IPS DF 6.9 (cell line): Measurements from ENCODE around the gene ADAMTS6.

Source experiments
- DNase-seq: peaks from one replicate; pipeline ENCODE4 v3.0.0-alpha.2; 2013; ENCODE audit warnings: low read depth, low spot score
- H3K27ac ChIP-seq: one replicate; pipeline ENCODE4 v1.5.1; 2013; ENCODE audit warnings: low read length, control low read depth
- H3K27me3 ChIP-seq: 2 replicates; pipeline ENCODE4 v1.6.1; 2013; ENCODE audit warnings: mild to moderate bottlenecking, low read length; ENCODE audit not compliant: control insufficient read depth, insufficient read depth
- H3K36me3 ChIP-seq: 2 replicates; pipeline ENCODE4 v1.6.1; 2013; ENCODE audit warnings: low read length; ENCODE audit not compliant: control insufficient read depth, insufficient read depth
- H3K4me1 ChIP-seq: 2 replicates; pipeline ENCODE4 v1.6.1; 2013; ENCODE audit warnings: low read length; ENCODE audit not compliant: control insufficient read depth, insufficient read depth
- H3K4me3 ChIP-seq: 2 replicates; pipeline ENCODE4 v1.5.1; 2013; ENCODE audit warnings: mild to moderate bottlenecking, low read length
- H3K9me3 ChIP-seq: 2 replicates; pipeline ENCODE4 v1.6.1; 2013; ENCODE audit warnings: low read length, inconsistent platforms; ENCODE audit not compliant: control insufficient read depth, insufficient read depth
- WGBS: extraction: QIAGEN DNeasy Blood & Tissue Kit; methylation state at CpG from one replicate; pipeline ENCODE4 v1.1.7; 2013; ENCODE audit warnings: mixed read lengths, missing lambda C conversion rate; ENCODE audit not compliant: insufficient read length, insufficient coverage; 5-methylcytosine and 5-hydroxymethylcytosine counted together

ADAMTS6 gene

GRCh38 chr5:65209341-65209740 is 272.4 kb downstream of the ADAMTS6 start:
- no peak for DNase-seq
- no peaks in the 10 kb centered on the region for H3K9me3 ChIP-seq
- H3K4me3 ChIP-seq = no peak overlapping the region
- H3K36me3 ChIP-seq = no peaks in the 10 kb centered on the region
- no peaks in the 10 kb centered on the region for H3K4me1 ChIP-seq
- H3K27me3 ChIP-seq = no peaks in the 10 kb centered on the region
- no peak overlapping the region for H3K27ac ChIP-seq

- WGBS = no CpG with 5 or more reads among the region's 3 CpGs
- no peaks in the 10 kb centered on the region for H3K27me3 ChIP-seq
- no peaks in the 10 kb centered on the region for H3K9me3 ChIP-seq
- H3K27ac ChIP-seq = no peak overlapping the region
- no peak overlapping the region for H3K4me3 ChIP-seq
- H3K4me1 ChIP-seq = no peaks in the 10 kb centered on the region
- H3K36me3 ChIP-seq = no peaks in the 10 kb centered on the region
- no peak for DNase-seq
Measured at GRCh38 chr5:65204966-65205365, 276.8 kb downstream of the ADAMTS6 start.

DNA sequence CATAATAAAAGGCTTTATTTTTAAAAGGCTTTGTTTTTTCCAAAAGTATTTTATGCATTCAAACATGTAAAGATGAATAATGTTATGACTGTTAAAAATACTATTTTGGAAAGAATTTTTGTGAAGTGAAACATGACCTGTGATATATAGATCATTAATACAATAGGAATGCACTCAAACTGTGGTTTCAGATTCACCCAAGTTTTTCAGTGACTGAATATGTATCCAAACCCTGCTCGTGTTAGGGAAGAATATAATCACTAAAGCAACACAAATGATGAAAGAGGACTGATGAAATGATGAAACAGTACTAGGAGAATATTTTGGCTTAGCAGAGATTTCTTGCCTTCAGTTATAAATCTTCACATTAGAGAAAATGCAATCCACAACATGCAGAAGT is 278.0 kb downstream of the ADAMTS6 start:
- H3K36me3 ChIP-seq = no peaks in the 10 kb centered on the region
- no peak overlapping the region for H3K4me3 ChIP-seq
- DNase-seq = no peak
- H3K27me3 ChIP-seq = no peaks in the 10 kb centered on the region
- H3K9me3 ChIP-seq = no peaks in the 10 kb centered on the region
- WGBS = no CpG with 5 or more reads among the region's 1 CpG
- H3K4me1 ChIP-seq = no peaks in the 10 kb centered on the region
- no peak overlapping the region for H3K27ac ChIP-seq

GRCh38 chr5:65199993-65200675 is 281.6 kb downstream of the ADAMTS6 start:
- no peaks in the 10 kb centered on the region for H3K9me3 ChIP-seq
- H3K36me3 ChIP-seq = no peaks in the 10 kb centered on the region
- H3K4me1 ChIP-seq = no peaks in the 10 kb centered on the region
- H3K27me3 ChIP-seq = no peaks in the 10 kb centered on the region
- DNase-seq = no peak
- no CpG with 5 or more reads among the region's 3 CpGs for WGBS
- H3K4me3 ChIP-seq = no peak overlapping the region
- no peak overlapping the region for H3K27ac ChIP-seq

- Histone ChIP-seq H3K27ac (no peak overlapping the region), H3K4me3 (no peak overlapping the region), H3K4me1 (no peaks in the 10 kb centered on the region), H3K36me3 (no peaks in the 10 kb centered on the region), H3K9me3 (no peaks in the 10 kb centered on the region), H3K27me3 (no peaks in the 10 kb centered on the region)
- WGBS = no CpG with 5 or more reads among the region's 3 CpGs
- no peak for DNase-seq
Measured at GRCh38 chr5:65198456-65199120, 283.1 kb downstream of the ADAMTS6 start.

DNA sequence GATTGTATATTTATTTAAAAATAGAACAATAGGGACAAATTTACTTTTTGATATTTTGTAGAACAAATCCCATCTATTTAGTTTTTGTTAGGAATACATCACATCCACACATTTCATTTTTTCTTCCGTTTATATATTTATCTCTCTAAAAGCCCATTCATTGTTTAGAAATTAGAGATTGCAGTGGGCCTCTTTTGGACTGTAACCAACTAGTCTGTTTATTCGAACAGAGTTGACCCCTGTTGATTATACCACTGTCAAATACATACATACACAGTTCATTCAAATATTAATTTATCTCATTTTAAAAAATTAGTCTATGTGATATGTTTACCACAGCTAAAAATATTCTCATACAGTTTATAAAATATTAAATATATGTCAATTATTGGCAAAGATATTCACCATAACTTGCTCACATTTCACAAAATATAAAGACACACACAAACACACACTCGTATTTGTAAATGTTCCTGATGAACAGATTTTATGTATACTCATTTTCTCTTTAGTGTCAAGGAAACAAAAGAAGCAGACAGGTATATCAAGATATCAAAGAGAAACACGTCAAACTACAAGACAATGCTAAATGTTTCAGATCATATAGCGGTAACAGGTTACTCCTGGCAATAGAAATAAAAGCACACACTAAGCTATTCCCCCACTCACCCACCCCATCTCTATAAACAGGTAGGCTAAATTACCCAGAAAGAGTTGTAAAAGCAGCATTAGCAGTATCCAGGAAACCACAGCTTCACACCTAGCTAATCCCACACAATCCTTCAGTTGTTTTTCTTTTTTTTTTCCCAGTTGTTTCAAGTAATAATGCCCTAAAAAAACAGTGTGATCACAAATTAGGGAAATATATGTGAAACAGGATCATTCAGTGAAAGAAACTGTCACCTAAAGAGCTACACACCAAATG is 283.9 kb downstream of the ADAMTS6 start:
- no peaks in the 10 kb centered on the region for H3K4me1 ChIP-seq
- DNase-seq = no peak
- H3K27me3 ChIP-seq = no peaks in the 10 kb centered on the region
- H3K27ac ChIP-seq = no peak overlapping the region
- H3K9me3 ChIP-seq = no peaks in the 10 kb centered on the region
- no peak overlapping the region for H3K4me3 ChIP-seq
- H3K36me3 ChIP-seq = no peaks in the 10 kb centered on the region
- 100% methylated on average over 1 of the region's 5 CpGs for WGBS

DNA sequence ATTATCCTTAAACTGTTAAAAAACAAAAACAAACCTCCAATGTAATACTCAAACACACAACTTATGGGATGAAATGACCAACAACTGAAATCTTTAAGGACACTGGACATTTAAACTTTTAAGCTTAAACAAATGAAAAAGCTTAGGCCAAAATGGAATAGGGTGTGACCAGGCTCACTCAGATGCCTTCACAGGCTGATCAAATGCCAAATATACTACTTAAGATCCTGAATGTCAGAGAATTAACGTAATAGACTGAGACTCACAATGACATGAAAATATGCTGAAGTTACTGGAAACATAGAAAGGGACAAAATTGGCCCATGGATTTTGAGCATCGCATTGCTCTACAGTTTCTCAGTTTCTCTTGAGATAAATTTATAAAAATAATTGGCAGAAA is 286.8 kb downstream of the ADAMTS6 start:
- Histone ChIP-seq H3K4me1 (no peaks in the 10 kb centered on the region), H3K4me3 (no peak overlapping the region), H3K9me3 (no peaks in the 10 kb centered on the region), H3K27me3 (no peaks in the 10 kb centered on the region), H3K36me3 (no peaks in the 10 kb centered on the region), H3K27ac (no peak overlapping the region)
- WGBS = no CpG with 5 or more reads among the region's 2 CpGs
- no peak for DNase-seq

- no peaks in the 10 kb centered on the region for H3K4me1 ChIP-seq
- no peak overlapping the region for H3K4me3 ChIP-seq
- H3K9me3 ChIP-seq = no peaks in the 10 kb centered on the region
- H3K36me3 ChIP-seq = no peaks in the 10 kb centered on the region
- no peak for DNase-seq
- no peaks in the 10 kb centered on the region for H3K27me3 ChIP-seq
- no CpG with 5 or more reads among the region's 1 CpG for WGBS
- no peak overlapping the region for H3K27ac ChIP-seq
Measured at GRCh38 chr5:65192331-65192730, 289.4 kb downstream of the ADAMTS6 start.

DNA sequence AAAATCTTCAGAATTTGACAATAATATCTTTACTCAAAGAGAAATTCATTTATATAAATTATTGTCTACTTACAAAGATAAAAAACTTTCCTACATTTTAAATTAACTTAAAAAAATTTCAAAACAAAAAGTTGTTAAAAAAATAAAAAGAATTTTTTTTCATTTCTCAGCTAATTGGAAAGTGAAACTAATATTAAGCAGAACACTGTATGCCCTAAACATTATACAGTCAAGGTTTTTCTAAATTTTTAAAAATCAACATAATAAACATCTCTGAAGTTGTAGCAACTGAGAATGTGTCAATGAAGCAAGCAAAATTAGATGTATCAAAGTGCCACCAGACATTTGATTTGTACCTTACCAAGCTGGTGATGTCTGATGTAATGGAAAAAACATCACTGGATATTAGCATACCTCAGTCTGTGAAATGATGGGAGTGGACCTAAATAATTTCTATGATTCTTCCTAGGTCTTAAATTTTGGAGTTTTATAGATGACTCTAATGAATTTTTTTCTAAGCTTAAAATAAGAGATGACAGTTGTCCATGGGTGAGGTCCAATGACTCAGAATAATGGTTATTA is 290.1 kb downstream of the ADAMTS6 start:
- DNase-seq = no peak
- no peaks in the 10 kb centered on the region for H3K36me3 ChIP-seq
- no peaks in the 10 kb centered on the region for H3K27me3 ChIP-seq
- no peaks in the 10 kb centered on the region for H3K4me1 ChIP-seq
- no peak overlapping the region for H3K4me3 ChIP-seq
- no peaks in the 10 kb centered on the region for H3K9me3 ChIP-seq
- H3K27ac ChIP-seq = no peak overlapping the region

DNA sequence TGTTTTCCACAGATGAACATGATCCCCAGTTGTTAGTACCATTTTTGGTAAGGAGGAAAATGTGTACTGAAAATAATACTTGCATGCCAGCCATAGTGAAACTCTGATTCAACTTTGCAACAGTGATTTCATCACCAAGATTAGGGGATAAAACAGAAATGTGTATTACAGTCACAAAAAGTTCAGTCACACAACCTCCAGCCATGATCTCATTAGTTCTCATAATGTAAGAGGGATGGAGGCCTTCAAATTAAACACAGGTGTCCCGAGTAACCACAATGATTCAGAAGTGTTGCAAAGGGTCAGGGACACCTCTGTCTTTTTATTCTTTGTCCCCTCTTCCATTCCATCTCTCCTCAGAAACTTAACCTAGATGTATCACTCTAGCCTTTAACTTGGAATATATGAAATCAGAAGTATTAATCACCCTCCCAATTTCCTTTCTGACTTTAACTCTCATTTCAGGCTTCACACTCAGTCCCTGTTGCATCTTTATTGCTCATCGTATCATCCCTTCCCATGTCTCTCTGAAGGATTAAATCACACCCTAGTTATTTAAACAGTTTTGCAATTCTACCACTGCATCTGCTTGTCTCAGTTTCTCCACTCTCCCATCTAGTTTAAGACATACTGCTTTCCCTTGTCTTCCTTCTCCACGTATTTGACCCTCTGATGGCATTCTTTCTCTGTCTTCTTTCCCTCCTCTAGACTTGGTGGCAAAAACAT is 291.2 kb downstream of the ADAMTS6 start:
- H3K36me3 ChIP-seq = no peaks in the 10 kb centered on the region
- no peaks in the 10 kb centered on the region for H3K4me1 ChIP-seq
- no CpG with 5 or more reads among the region's 3 CpGs for WGBS
- H3K9me3 ChIP-seq = no peaks in the 10 kb centered on the region
- no peaks in the 10 kb centered on the region for H3K27me3 ChIP-seq
- H3K4me3 ChIP-seq = no peak overlapping the region
- no peak overlapping the region for H3K27ac ChIP-seq
- no peak for DNase-seq
